Left ventricle myocardium inferior (tissue), 1 donor: ENCODE measurements around the gene MAPK13. TPM values are rescaled to one million over a fixed set of nuclear protein-coding genes. Genes with fewer than 3 reads are reported as not detected.
A peak's percentile ranks its signal among the peaks of the same experiment; 100 is the strongest.

ENCODE experiments used
- DNase-seq: peaks from one replicate; pipeline ENCODE4 v3.0.0-alpha.2; 2020
- H3K27ac ChIP-seq: fragments of 200-600 bp; replicated peaks from 2 replicates; pipeline ENCODE4 v1.8.0; 2021
- H3K27me3 ChIP-seq: fragments of 200-600 bp; 2 replicates; pipeline ENCODE4 v1.8.0; 2021; ENCODE audit warnings: low read depth
- H3K36me3 ChIP-seq: fragments of 200-600 bp; 2 replicates; pipeline ENCODE4 v1.8.0; 2021
- H3K4me1 ChIP-seq: fragments of 200-600 bp; 2 replicates; pipeline ENCODE4 v1.8.0; 2021
- H3K4me3 ChIP-seq: fragments of 200-600 bp; 2 replicates; pipeline ENCODE4 v1.8.0; 2021; ENCODE audit warnings: mild to moderate bottlenecking, moderate library complexity
- H3K9me3 ChIP-seq: fragments of 200-600 bp; replicated peaks from 2 replicates; pipeline ENCODE4 v1.8.0; 2021
- CTCF ChIP-seq: fragments of 200-600 bp; IDR thresholded peaks from 2 replicates; pipeline ENCODE4 v1.8.0; 2021; ENCODE audit warnings: antibody characterized with exemption, mild to moderate bottlenecking, borderline replicate concordance
- intact Hi-C: fragments of 100-400 bp; cut with micrococcal nuclease; formaldehyde crosslinking; loops from one replicate; pipeline ENCODE4 v1.11.0; 2022
- total RNA-seq: library from RNA; stranded (reverse); fragmentation: NEBNext Ultra II Directional; extraction: Animal tissue kit (Norgen Biotek cat#: 25700); gene quantifications from one replicate; pipeline ENCODE4 v1.2.1, GENCODE V29; 2021
- donor health status: DM: no; HTN: yes; CAD: no; lungs with severe emphysema.

The MAPK13 gene
- total RNA-seq, 1 donor from 2014 or later = 0.33 TPM

- H3K27ac ChIP-seq = no peak overlapping the region
- DNase-seq = no peak
- no peaks in the 10 kb centered on the region for H3K27me3 ChIP-seq
- intact Hi-C loops = no loop called here
- no peak for TF ChIP-seq CTCF
- no peaks in the 10 kb centered on the region for H3K9me3 ChIP-seq
- peaks cover 25% of the 10 kb centered on the region for H3K4me1 ChIP-seq
- no peak overlapping the region for H3K4me3 ChIP-seq
- no peaks in the 10 kb centered on the region for H3K36me3 ChIP-seq
Measured at GRCh38 chr6:36119209-36119608, 11.1 kb upstream of the MAPK13 start.

GRCh38 chr6:36120018-36120417, 10.3 kb upstream of the MAPK13 start:
- peaks cover 22% of the 10 kb centered on the region for H3K4me1 ChIP-seq
- H3K9me3 ChIP-seq = no peaks in the 10 kb centered on the region
- no peak for DNase-seq
- no peaks in the 10 kb centered on the region for H3K36me3 ChIP-seq
- no peak overlapping the region for H3K27ac ChIP-seq
- no peak for TF ChIP-seq CTCF
- intact Hi-C loops = no loop called here
- no peak overlapping the region for H3K4me3 ChIP-seq
- no peaks in the 10 kb centered on the region for H3K27me3 ChIP-seq

GRCh38 chr6:36120539-36120938, 9.8 kb upstream of the MAPK13 start:
- Histone ChIP-seq H3K36me3 (no peaks in the 10 kb centered on the region), H3K27me3 (peaks cover 3% of the 10 kb centered on the region), H3K4me3 (peak overlapping the region; percentile 11), H3K4me1 (peaks cover 19% of the 10 kb centered on the region), H3K27ac (no peak overlapping the region), H3K9me3 (no peaks in the 10 kb centered on the region)
- no peak for TF ChIP-seq CTCF
- intact Hi-C loops = no loop called here
- DNase-seq = no peak

- DNase-seq = peak; percentile 45
- peaks cover 9% of the 10 kb centered on the region for H3K27me3 ChIP-seq
- H3K9me3 ChIP-seq = no peaks in the 10 kb centered on the region
- H3K4me3 ChIP-seq = peak overlapping the region; percentile 11
- H3K27ac ChIP-seq = no peak overlapping the region
- H3K4me1 ChIP-seq = peaks cover 19% of the 10 kb centered on the region
- intact Hi-C loops = no loop called here
- H3K36me3 ChIP-seq = no peaks in the 10 kb centered on the region
- TF ChIP-seq CTCF = no peak
Measured at GRCh38 chr6:36120979-36121786, 9.1 kb upstream of the MAPK13 start.

GRCh38 chr6:36121787-36122494, 8.4 kb upstream of the MAPK13 start:
- H3K4me1 ChIP-seq = peaks cover 19% of the 10 kb centered on the region

More at GRCh38 chr6:36121787-36122494, 8.4 kb upstream of the MAPK13 start:
- Histone ChIP-seq H3K36me3 (no peaks in the 10 kb centered on the region), H3K27me3 (peaks cover 17% of the 10 kb centered on the region), H3K9me3 (no peaks in the 10 kb centered on the region), H3K4me3 (no peak overlapping the region), H3K27ac (no peak overlapping the region)
- DNase-seq = no peak
- intact Hi-C loops = no loop called here
- no peak for TF ChIP-seq CTCF
